PFSK-1 (cell line): ENCODE measurements around the gene SMAD1.

Experiments
- REST ChIP-seq, 2 experiments: IDR thresholded peaks; 2 replicates each; pipeline versions ENCODE4 v1.6.1 to v1.8.0; 2011 to 2012; ENCODE audit warnings: low read depth in 2 of 2, low read length in 2 of 2, control low read depth in 1 of 2, inconsistent platforms in 1 of 2, mild to moderate bottlenecking in 1 of 2, moderate library complexity in 1 of 2; ENCODE audit not compliant: insufficient read depth in 1 of 2
- SIN3A ChIP-seq: IDR thresholded peaks from 2 replicates; pipeline ENCODE4 v1.6.1; 2012; ENCODE audit warnings: mild to moderate bottlenecking, low read length, moderate library complexity, borderline replicate concordance; ENCODE audit not compliant: insufficient read depth

GRCh38 chr4:145530189-145530588 lies 48.5 kb downstream of the SMAD1 start:
- TF ChIP-seq REST (IDR thresholded peaks at IDR 0.05; ENCODE audit: insufficient read depth in 1 of 2, low read depth in 2 of 2, low read length in 2 of 2): no peak
- no peak for TF ChIP-seq SIN3A
